ENCODE measurements around the gene MMP27. TPM values are rescaled to one million over a fixed set of nuclear protein-coding genes. Genes with fewer than 3 reads are reported as not detected.

MMP27 gene
- total RNA-seq, 6 donors from 2014 or later: not detected

- Histone ChIP-seq H3K4me3 (no peak overlapping the region), H3K9me3 (no peaks in the 10 kb centered on the region), H3K27me3 (no peaks in the 10 kb centered on the region), H3K36me3 (no peaks in the 10 kb centered on the region), H3K27ac (no peak overlapping the region), H3K4me1 (no peaks in the 10 kb centered on the region)
- TF ChIP-seq CTCF (IDR thresholded peaks at IDR 0.05) (no peak), POLR2AphosphoS5 (IDR thresholded peaks at IDR 0.05) (no peak), POLR2A (IDR thresholded peaks at IDR 0.05) (no peak), EP300 (IDR thresholded peaks at IDR 0.05) (no peak)
- no peak for ATAC-seq (ENCODE audit: low FRiP score in 2 of 2)
- DNase-seq: no peak
- 61 to 63% methylated on average over 2 of the region's 2 CpGs for WGBS, 2 donors
These were observed 27.5 kb downstream of the MMP27 start for GRCh38 chr11:102678022-102678421.

DNA sequence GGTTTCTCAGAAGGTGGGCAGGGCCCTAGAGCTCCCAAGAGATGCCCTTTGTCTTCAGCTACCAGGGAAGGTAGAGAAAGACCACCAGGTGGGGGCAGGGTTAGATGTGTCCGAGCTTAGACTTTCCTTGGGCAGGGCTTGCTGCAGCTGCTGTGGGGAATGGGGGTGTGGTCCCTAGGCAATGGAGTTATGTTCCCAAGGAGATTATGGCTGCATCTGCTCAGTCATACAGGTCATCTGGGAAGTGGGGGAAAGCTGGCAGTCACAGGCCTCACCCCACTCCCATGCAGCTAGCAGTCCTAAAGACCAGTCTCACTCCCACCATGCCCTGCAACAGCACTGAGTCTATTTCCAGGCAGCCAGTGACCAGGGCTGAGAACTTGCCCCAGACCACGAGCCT, 29.5 kb downstream of the MMP27 start:
- no peaks in the 10 kb centered on the region for H3K27me3 ChIP-seq
- DNase-seq: no peak
- H3K27ac ChIP-seq: no peak overlapping the region
- WGBS, 2 donors: 86% methylated on average over 2 of the region's 2 CpGs; no CpG with 5 or more reads in 1 of the 2 donors
- H3K4me3 ChIP-seq: no peak overlapping the region
- no peak for TF ChIP-seq EP300 (IDR thresholded peaks at IDR 0.05)
- TF ChIP-seq POLR2AphosphoS5 (IDR thresholded peaks at IDR 0.05): no peak
- no peak for TF ChIP-seq CTCF (IDR thresholded peaks at IDR 0.05)
- no peak for TF ChIP-seq POLR2A (IDR thresholded peaks at IDR 0.05)
- H3K9me3 ChIP-seq: no peaks in the 10 kb centered on the region
- H3K36me3 ChIP-seq: no peaks in the 10 kb centered on the region
- no peak for ATAC-seq (ENCODE audit: low FRiP score in 2 of 2)
- H3K4me1 ChIP-seq: no peaks in the 10 kb centered on the region

DNA sequence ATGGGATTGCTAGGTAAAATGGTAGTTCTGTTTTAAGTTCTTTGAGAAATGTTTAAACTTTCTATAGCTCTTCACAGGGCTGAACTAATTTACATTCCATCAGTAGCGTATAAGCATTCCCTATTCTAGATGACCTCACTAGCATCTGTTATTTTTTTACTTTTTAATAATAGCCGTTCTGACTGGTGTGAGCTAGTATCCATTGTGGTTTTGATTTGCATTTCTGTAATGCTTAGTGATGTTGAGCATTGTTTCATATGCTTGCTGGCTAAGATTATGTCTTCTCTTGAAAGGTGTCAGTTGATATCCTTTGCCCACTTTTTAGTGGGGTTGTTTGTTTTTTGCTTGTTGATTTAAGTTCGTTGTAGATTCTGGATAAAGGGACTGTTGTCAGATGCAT, 35.9 kb downstream of the MMP27 start:
- DNase-seq: no peak
- ATAC-seq (ENCODE audit: low FRiP score in 2 of 2): no peak
- Histone ChIP-seq H3K27ac (no peak overlapping the region), H3K36me3 (no peaks in the 10 kb centered on the region), H3K4me1 (peaks cover 0 to 3% (median 0%) of the 10 kb centered on the region in 4 donors), H3K27me3 (no peaks in the 10 kb centered on the region), H3K4me3 (no peak overlapping the region), H3K9me3 (no peaks in the 10 kb centered on the region)
- no peak for TF ChIP-seq EP300 (IDR thresholded peaks at IDR 0.05)
- TF ChIP-seq CTCF (IDR thresholded peaks at IDR 0.05): no peak
- TF ChIP-seq POLR2AphosphoS5 (IDR thresholded peaks at IDR 0.05): no peak
- no peak for TF ChIP-seq POLR2A (IDR thresholded peaks at IDR 0.05)
- WGBS, 2 donors: 76 to 81% methylated on average over 3 of the region's 3 CpGs

GRCh38 chr11:102666331-102666957, 39.1 kb downstream of the MMP27 start:
- DNase-seq: no peak
- Histone ChIP-seq H3K4me1 (peaks cover 0 to 3% (median 0%) of the 10 kb centered on the region in 4 donors), H3K27ac (no peak overlapping the region), H3K36me3 (no peaks in the 10 kb centered on the region), H3K4me3 (no peak overlapping the region), H3K27me3 (no peaks in the 10 kb centered on the region), H3K9me3 (no peaks in the 10 kb centered on the region)
- WGBS, 2 donors: 12 to 16% methylated on average over 4 of the region's 4 CpGs
- peak in 1 of 2 donors; percentile 49 for ATAC-seq (ENCODE audit: low FRiP score in 2 of 2)
- peak; percentile 59 to 83 (median 73) for TF ChIP-seq CTCF (IDR thresholded peaks at IDR 0.05)
- no peak for TF ChIP-seq POLR2A (IDR thresholded peaks at IDR 0.05)

All from upper lobe of left lung (tissue), 6 donors.